Heart left ventricle (tissue), 16 donors: ENCODE results near the gene SLC6A11. TPM values are rescaled to one million over a fixed set of nuclear protein-coding genes. Genes with fewer than 3 reads are reported as not detected.

Experiments
- ATAC-seq, 4 donors: fragments of 200-7000 bp; cut with Tn5 transposase; one replicate each; pipeline ENCODE4 v1.9.1; 2020 to 2022; ENCODE audit warnings: moderate library complexity in 4 of 4, mild to moderate bottlenecking in 3 of 4, moderate number of reproducible peaks in 1 of 4
- DNase-seq, 5 donors: peaks; one replicate each; pipeline ENCODE4 v3.0.0-alpha.2; 2020
- H3K27ac ChIP-seq, 12 donors: fragments of 200-600 bp; sonication (generic) in 4 of 12; one replicate each; pipeline versions ENCODE4 v1.5.0 to v1.8.0; 2016 to 2022; ENCODE audit warnings: mild to moderate bottlenecking in 2 of 12
- H3K27me3 ChIP-seq, 9 donors: fragments of 200-600 bp; sonication (generic) in 2 of 9; one replicate each; pipeline versions ENCODE4 v1.5.1 to v1.8.0; 2016 to 2022; ENCODE audit warnings: mild to moderate bottlenecking in 3 of 9
- H3K36me3 ChIP-seq, 9 donors: fragments of 200-600 bp; sonication (generic) in 2 of 9; one replicate each; pipeline versions ENCODE4 v1.5.0 to v1.8.0; 2018 to 2022; ENCODE audit warnings: mild to moderate bottlenecking in 2 of 9
- H3K4me1 ChIP-seq, 12 donors: fragments of 200-600 bp; sonication (generic) in 4 of 12; one replicate each; pipeline versions ENCODE4 v1.5.0 to v1.8.0; 2016 to 2022; ENCODE audit warnings: mild to moderate bottlenecking in 3 of 12
- H3K4me3 ChIP-seq, 12 donors: fragments of 200-600 bp; sonication (generic) in 4 of 12; one replicate each; pipeline versions ENCODE4 v1.5.0 to v1.8.0; 2017 to 2022; ENCODE audit warnings: mild to moderate bottlenecking in 9 of 12, moderate library complexity in 4 of 12
- H3K9me3 ChIP-seq, 12 donors: fragments of 200-600 bp; sonication (generic) in 4 of 12; one replicate each; pipeline versions ENCODE4 v1.5.0 to v1.8.0; 2016 to 2022; ENCODE audit warnings: mild to moderate bottlenecking in 1 of 12
- POLR2A ChIP-seq, 2 donors: fragments of 450-650 bp; IDR thresholded peaks; one replicate each; pipeline ENCODE4 v1.6.1; 2017; ENCODE audit warnings: antibody characterized with exemption in 2 of 2, mild to moderate bottlenecking in 2 of 2, moderate library complexity in 2 of 2
- WGBS, 4 donors: extraction: QIAGEN DNeasy Blood & Tissue Kit in 2 of 4; methylation state at CpG; one replicate each; pipeline versions ENCODE4 v1.1.5 to v1.1.7; 2013 to 2018; 5-methylcytosine and 5-hydroxymethylcytosine counted together
- intact Hi-C, 10 donors: fragments of 100-400 bp; cut with DNase I; formaldehyde crosslinking; loops; one replicate each; pipeline versions ENCODE4 v1.11.1 to v1.14.2; 2022
- polyA plus RNA-seq, 2 donors: library from polyadenylated mRNA; stranded (reverse); fragments of 200-250 nt; gene quantifications; one replicate each; pipeline ENCODE4 v1.2.3, GENCODE V29; 2013
- total RNA-seq, 9 donors: library from RNA; depleted of rRNA in 2 of 9; stranded (reverse); fragments of >200 nt in 2 of 9; fragmentation: NEBNext Ultra II Directional in 3 of 9; extraction: Animal tissue kit (Norgen Biotek cat#: 25700) in 3 of 9; gene quantifications; one replicate each; pipeline versions ENCODE4 v1.1.0 to v1.2.4, GENCODE V29; 2016 to 2023
- TF ChIP-seq, protein P1 (sequence below), 12 donors: fragments of 200-600 bp; sonication (generic) in 4 of 12; IDR thresholded peaks; one replicate each; pipeline versions ENCODE4 v1.5.0 to v1.8.0; 2018 to 2022; ENCODE audit warnings: antibody characterized with exemption in 12 of 12, mild to moderate bottlenecking in 5 of 12
- donor health status: ischemic (EF 13 %, LVEDD 7.1; RV severe dilation, severe dysfunction).
- donor health status: healthy with polysubstance abuse.
- donor health status: DM: no; HTN: yes; CAD: no.
- donor health status: DM: no; HTN: no; CAD: no.
- donor health status: ischemic (EF 25% LVEDD 6.9; RV normal size, moderate dysfunction).
- donor health status: ischemic (EF 25% LVEDD 5.7; RV mildly dilated, moderate dysfunction).
- donor health status: healthy.
- donor health status: DM: yes; HTN: yes; CAD: no.
- donor health status: ischemic (EF 35%, LVEDD 5.7; RV mildly dilated, moderate dysfunction).
- donor health status: nonischemic (EF 11% LVEDD 7.7; RV severe dilation, severe dysfunction).
- donor health status: DM: yes; HTN: yes; CAD: no.
- donor health status: PGD.
- donor health status: ischemic (EF 29% LVEDD 5.4; RV normal size, mild dysfunction).
- donor health status: nonischemic (EF 23%, LVEDD 6.1; RV moderate dilation, normal function).

SLC6A11 gene
- total and polyA plus RNA-seq, 11 donors: not detected

DNA sequence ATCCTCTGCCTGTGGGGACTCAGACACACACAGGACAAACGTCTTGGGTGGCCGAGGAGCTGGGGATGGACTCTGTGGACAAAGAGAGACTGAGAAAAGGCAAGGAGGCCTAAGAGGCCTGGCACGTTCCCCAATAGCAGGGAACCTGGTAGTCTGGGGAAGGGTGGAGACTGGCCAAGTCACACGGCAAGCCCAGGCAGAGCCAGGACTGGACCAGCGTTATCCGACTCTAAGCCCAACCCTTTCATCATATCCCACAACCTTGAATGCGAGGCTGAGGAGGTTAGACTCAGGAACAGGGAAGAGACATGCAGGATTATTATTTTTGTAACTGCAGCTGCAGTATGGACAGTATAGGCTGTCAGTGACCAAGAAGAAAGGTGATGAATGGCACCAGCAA lies 53.4 kb downstream of the SLC6A11 start:
- TF ChIP-seq, protein P1, sequence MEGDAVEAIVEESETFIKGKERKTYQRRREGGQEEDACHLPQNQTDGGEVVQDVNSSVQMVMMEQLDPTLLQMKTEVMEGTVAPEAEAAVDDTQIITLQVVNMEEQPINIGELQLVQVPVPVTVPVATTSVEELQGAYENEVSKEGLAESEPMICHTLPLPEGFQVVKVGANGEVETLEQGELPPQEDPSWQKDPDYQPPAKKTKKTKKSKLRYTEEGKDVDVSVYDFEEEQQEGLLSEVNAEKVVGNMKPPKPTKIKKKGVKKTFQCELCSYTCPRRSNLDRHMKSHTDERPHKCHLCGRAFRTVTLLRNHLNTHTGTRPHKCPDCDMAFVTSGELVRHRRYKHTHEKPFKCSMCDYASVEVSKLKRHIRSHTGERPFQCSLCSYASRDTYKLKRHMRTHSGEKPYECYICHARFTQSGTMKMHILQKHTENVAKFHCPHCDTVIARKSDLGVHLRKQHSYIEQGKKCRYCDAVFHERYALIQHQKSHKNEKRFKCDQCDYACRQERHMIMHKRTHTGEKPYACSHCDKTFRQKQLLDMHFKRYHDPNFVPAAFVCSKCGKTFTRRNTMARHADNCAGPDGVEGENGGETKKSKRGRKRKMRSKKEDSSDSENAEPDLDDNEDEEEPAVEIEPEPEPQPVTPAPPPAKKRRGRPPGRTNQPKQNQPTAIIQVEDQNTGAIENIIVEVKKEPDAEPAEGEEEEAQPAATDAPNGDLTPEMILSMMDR (IDR thresholded peaks at IDR 0.05): no peak
- TF ChIP-seq POLR2A (IDR thresholded peaks at IDR 0.05): no peak
- 61 to 71% (median 64%) methylated on average over 7 of the region's 7 CpGs for whole genome bisulfite sequencing, 4 donors
- ATAC-seq (no peak), DNase-seq (no peak)
- intact Hi-C loops: no loop called here
- H3K36me3 ChIP-seq: no peaks in the 10 kb centered on the region
- no peak overlapping the region for H3K4me3 ChIP-seq
- peaks cover 0 to 27% (median 0%) of the 10 kb centered on the region in 9 donors for H3K27me3 ChIP-seq
- no peak overlapping the region for H3K27ac ChIP-seq
- H3K9me3 ChIP-seq: no peaks in the 10 kb centered on the region
- no peaks in the 10 kb centered on the region for H3K4me1 ChIP-seq

DNA sequence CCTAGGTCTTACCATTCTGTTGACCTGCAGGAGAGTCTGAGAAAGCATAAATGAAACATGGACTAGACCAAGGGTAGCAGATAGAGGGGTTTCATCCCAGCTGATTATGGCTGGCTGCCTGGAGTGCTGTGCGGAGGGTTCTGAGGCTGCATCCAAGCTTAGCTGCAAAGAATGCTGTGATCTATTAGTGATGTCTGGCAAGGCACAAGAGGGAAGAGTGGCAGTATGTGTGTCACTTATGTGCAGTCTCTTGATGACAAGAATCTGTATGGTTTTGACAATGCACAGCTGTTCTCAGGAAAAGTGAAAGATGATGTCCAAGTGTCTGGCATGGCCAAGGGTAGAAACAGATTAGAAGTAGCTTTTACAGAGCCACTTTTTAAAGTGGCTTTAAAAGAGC lies 54.3 kb downstream of the SLC6A11 start:
- Histone ChIP-seq H3K27me3 (peaks cover 0 to 30% (median 0%) of the 10 kb centered on the region in 9 donors), H3K36me3 (no peaks in the 10 kb centered on the region), H3K4me1 (no peaks in the 10 kb centered on the region), H3K27ac (no peak overlapping the region), H3K4me3 (no peak overlapping the region), H3K9me3 (no peaks in the 10 kb centered on the region)
- DNase-seq (no peak), ATAC-seq (no peak)
- 86 to 100% (median 89%) methylated on average over 1 of the region's 1 CpG for WGBS, 4 donors
- intact Hi-C loops: no loop called here
- TF ChIP-seq, protein P1 (IDR thresholded peaks at IDR 0.05): no peak
- no peak for TF ChIP-seq POLR2A (IDR thresholded peaks at IDR 0.05)

DNA sequence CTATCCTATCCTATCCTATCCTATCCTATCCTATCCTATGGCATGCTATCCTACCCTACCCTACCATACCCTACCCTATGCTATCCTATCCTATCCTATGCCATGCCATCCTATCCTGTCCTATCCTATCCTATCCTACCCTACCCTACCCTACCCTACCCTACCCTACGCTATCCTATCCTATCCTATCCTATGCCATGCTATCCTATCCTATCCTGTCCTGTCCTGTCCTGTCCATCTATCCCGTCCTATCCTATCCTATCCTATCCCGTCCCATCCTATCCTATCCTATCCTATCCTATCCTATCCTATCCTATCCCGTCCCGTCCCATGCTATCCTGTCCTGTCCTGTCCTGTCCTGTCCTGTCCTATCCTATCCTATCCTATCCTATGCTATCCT lies 57.4 kb downstream of the SLC6A11 start:
- H3K36me3 ChIP-seq: no peaks in the 10 kb centered on the region
- TF ChIP-seq POLR2A (IDR thresholded peaks at IDR 0.05): no peak
- TF ChIP-seq, protein P1 (IDR thresholded peaks at IDR 0.05): no peak
- no peak overlapping the region for H3K4me3 ChIP-seq
- H3K27me3 ChIP-seq: peaks cover 0 to 27% (median 0%) of the 10 kb centered on the region in 9 donors
- peak in 1 of 4 donors; percentile 25 for ATAC-seq
- H3K9me3 ChIP-seq: no peaks in the 10 kb centered on the region
- 60 to 83% (median 81%) methylated on average over 5 of the region's 5 CpGs for WGBS, 4 donors
- H3K4me1 ChIP-seq: no peaks in the 10 kb centered on the region
- DNase-seq: no peak
- H3K27ac ChIP-seq: no peak overlapping the region
- intact Hi-C loops: no loop called here

DNA sequence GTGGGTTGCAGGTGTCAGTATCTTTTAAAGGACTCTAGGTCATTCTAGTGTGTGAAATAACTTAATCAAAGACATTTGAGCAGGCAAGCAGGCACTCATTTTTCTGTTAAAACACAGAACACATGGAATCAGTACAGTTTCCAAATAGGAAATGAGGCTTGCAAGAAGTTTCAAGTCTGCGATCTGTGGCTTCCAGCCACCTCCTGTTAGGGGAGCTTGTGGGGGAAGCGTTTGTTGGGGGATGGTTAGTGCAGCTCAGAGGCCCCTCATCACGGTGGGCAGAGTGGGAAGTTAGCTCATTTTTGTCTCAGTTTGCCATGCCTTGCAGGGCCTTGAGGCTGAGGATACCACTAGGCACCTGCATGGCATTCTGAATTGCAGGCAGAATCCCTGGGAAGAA lies 59.9 kb downstream of the SLC6A11 start:
- no peak for ATAC-seq
- H3K4me3 ChIP-seq: no peak overlapping the region
- intact Hi-C loops: no loop called here
- no peaks in the 10 kb centered on the region for H3K9me3 ChIP-seq
- H3K27ac ChIP-seq: no peak overlapping the region
- TF ChIP-seq POLR2A (IDR thresholded peaks at IDR 0.05): no peak
- TF ChIP-seq, protein P1 (IDR thresholded peaks at IDR 0.05): no peak
- peaks cover 0 to 31% (median 3%) of the 10 kb centered on the region in 9 donors for H3K27me3 ChIP-seq
- H3K36me3 ChIP-seq: no peaks in the 10 kb centered on the region
- no peaks in the 10 kb centered on the region for H3K4me1 ChIP-seq
- DNase-seq: no peak
- WGBS, 4 donors: 44 to 52% (median 50%) methylated on average over 3 of the region's 3 CpGs
